K562 (cell line): ENCODE measurements around the gene HAUS2. TPM values are rescaled to one million over a fixed set of nuclear protein-coding genes. Genes with fewer than 3 reads are reported as not detected.

Experiments
- ATAC-seq: fragments of 200-7000 bp; cut with Tn5 transposase; 3 replicates; pipeline ENCODE4 v1.9.1; 2020; ENCODE audit warnings: moderate library complexity
- BruUV-seq: library from RNA; stranded (reverse); fragments of 400-500 nt; replicated peaks from 2 replicates; lab custom pipeline; 2021; lab: Mats Ljungman, UMichigan
- CTCF ChIA-PET: fragments of 300-600 bp; formaldehyde crosslinking; extraction: SDS; loops from one replicate; lab custom pipeline; 2021; ENCODE audit warnings: low intra/inter-chr PET ratio; lab: Yijun Ruan, JAX
- POLR2A ChIA-PET: fragments of 300-600, 350-650 bp; sonication (Branson Sonifier 250); formaldehyde crosslinking; extraction: SDS; loops from one replicate; lab custom pipeline; 2021; ENCODE audit warnings: antibody characterized with exemption, inconsistent platforms; lab: Yijun Ruan, JAX
- DNase-seq, 4 experiments: peaks; one replicate each; pipeline versions ENCODE4 v3.0.0 to v3.0.0-alpha.2; 2011 to 2018; ENCODE audit warnings: low spot score in 3 of 4, mixed read lengths in 3 of 4; ENCODE audit errors: extremely low read depth in 1 of 4
- FAIRE-seq: peaks from 2 replicates; lab custom pipeline; 2011; peaks lifted over from hg19 to GRCh38; lab: Jason Lieb, UNC
- H2AFZ ChIP-seq: 2 replicates; pipeline ENCODE4 v1.6.0; 2011; ENCODE audit warnings: low read depth, low read length, control low read depth, inconsistent platforms
- H3K27ac ChIP-seq: fragments of 200-600 bp; 3 replicates; pipeline ENCODE4 v1.8.0; 2011; ENCODE audit warnings: low read depth, mild to moderate bottlenecking, control low read depth, inconsistent platforms, low read length, moderate library complexity, mixed read lengths; ENCODE audit errors: extremely low read depth
- H3K27me3 ChIP-seq, 2 experiments: fragments of 300-600 bp in 1 of 2; 2 replicates in 1 of 2; 3 replicates in 1 of 2; pipeline versions ENCODE4 v1.6.0 to v1.8.0; 2011; ENCODE audit warnings: inconsistent platforms in 2 of 2, low read length in 2 of 2, mild to moderate bottlenecking in 1 of 2, mixed read lengths in 1 of 2, moderate library complexity in 1 of 2; ENCODE audit not compliant: control insufficient read depth in 2 of 2, insufficient read depth in 2 of 2
- H3K36me3 ChIP-seq: fragments of 300-600 bp; 3 replicates; pipeline ENCODE4 v1.8.0; 2011; ENCODE audit warnings: mild to moderate bottlenecking, low read length, inconsistent platforms; ENCODE audit not compliant: control insufficient read depth, insufficient read depth
- H3K4me1 ChIP-seq, 2 experiments: fragments of 200-600 bp in 1 of 2; replicated peaks in 1 of 2; 2 replicates in 1 of 2; 3 replicates in 1 of 2; pipeline versions ENCODE4 v1.5.1 to v1.8.0; 2011; ENCODE audit warnings: inconsistent platforms in 2 of 2, low read length in 2 of 2, mild to moderate bottlenecking in 1 of 2, mixed read lengths in 1 of 2, moderate library complexity in 1 of 2; ENCODE audit not compliant: control insufficient read depth in 2 of 2, insufficient read depth in 2 of 2
- H3K4me2 ChIP-seq: 2 replicates; pipeline ENCODE4 v1.6.1; 2011; ENCODE audit warnings: low read length, control low read depth, inconsistent platforms, mixed read lengths; ENCODE audit not compliant: insufficient read depth
- H3K4me3 ChIP-seq: fragments of 200-600 bp; sonication (generic), shearing (Covaris generic); 2 replicates; pipeline ENCODE4 v1.5.1; 2016; ENCODE audit warnings: control low read depth, inconsistent platforms
- H3K79me2 ChIP-seq: fragments of 200-600 bp; 3 replicates; pipeline ENCODE4 v1.8.0; 2011; ENCODE audit warnings: low read length, inconsistent platforms; ENCODE audit not compliant: control insufficient read depth, insufficient read depth
- H3K9ac ChIP-seq, 2 experiments: 2 replicates each; pipeline versions ENCODE4 v1.6.0 to v1.6.1; 2011; ENCODE audit warnings: low read depth in 2 of 2, low read length in 2 of 2, control low read depth in 1 of 2, inconsistent platforms in 1 of 2, mild to moderate bottlenecking in 1 of 2, mixed read lengths in 1 of 2; ENCODE audit not compliant: insufficient read depth in 1 of 2
- H3K9me1 ChIP-seq: one replicate; pipeline ENCODE4 v1.6.0; 2011; ENCODE audit warnings: inconsistent platforms, mild to moderate bottlenecking, low read length, moderate library complexity; ENCODE audit not compliant: control insufficient read depth, insufficient read depth
- H3K9me3 ChIP-seq: replicated peaks from 2 replicates; pipeline ENCODE4 v1.5.1; 2011; ENCODE audit warnings: low read depth, low read length, inconsistent platforms; ENCODE audit not compliant: control insufficient read depth, insufficient read depth
- H4K20me1 ChIP-seq: replicated peaks from 2 replicates; pipeline ENCODE4 v1.6.1; 2011; ENCODE audit warnings: low read length, inconsistent platforms, mixed read lengths; ENCODE audit not compliant: control insufficient read depth, insufficient read depth
- CHD1 ChIP-seq: fragments of 200-600 bp; sonication (generic); IDR thresholded peaks from one replicate; pipeline ENCODE4 v1.6.1; 2012; ENCODE audit warnings: mild to moderate bottlenecking, moderate library complexity, low read length, inconsistent platforms
- ERF ChIP-seq: fragments of 450-650 bp; formaldehyde crosslinking; IDR thresholded peaks from 2 replicates; pipeline ENCODE4 v1.4.0; 2020; ENCODE audit warnings: mild to moderate bottlenecking, mixed read lengths
- FOXA3 ChIP-seq, 2 experiments: fragments of 450-650 bp in 1 of 2; sonication (generic) in 1 of 2; formaldehyde crosslinking; IDR thresholded peaks in 1 of 2; conservative IDR thresholded peaks in 1 of 2; 2 replicates each; pipeline versions ENCODE4 v1.4.0 to v1.8.0; 2020 to 2022; ENCODE audit warnings: mild to moderate bottlenecking in 2 of 2, missing genetic modification reagents in 1 of 2
- FOXK2 ChIP-seq, 2 experiments: fragments of 450-650 bp; IDR thresholded peaks in 1 of 2; conservative IDR thresholded peaks in 1 of 2; 2 replicates each; pipeline ENCODE4 v1.6.1; 2016; ENCODE audit warnings: low read depth in 2 of 2, mild to moderate bottlenecking in 1 of 2
- MEF2A ChIP-seq: IDR thresholded peaks from 2 replicates; pipeline ENCODE4 v1.6.1; 2011; ENCODE audit warnings: low read depth, mild to moderate bottlenecking, low read length, moderate library complexity; ENCODE audit not compliant: control insufficient read depth
- MEF2D ChIP-seq: conservative IDR thresholded peaks from 2 replicates; pipeline ENCODE4 v1.6.1; 2016; ENCODE audit warnings: low read depth, missing genetic modification characterization, missing compliant biosample characterization
- NR2C1 ChIP-seq, 2 experiments: fragments of 450-650 bp; IDR thresholded peaks; 2 replicates each; pipeline ENCODE4 v1.6.1; 2017; ENCODE audit warnings: mild to moderate bottlenecking in 2 of 2, antibody characterized with exemption in 1 of 2, inconsistent platforms in 1 of 2, missing compliant biosample characterization in 1 of 2, missing genetic modification characterization in 1 of 2
- SPI1 ChIP-seq: IDR thresholded peaks from 2 replicates; pipeline ENCODE4 v1.6.1; 2011; ENCODE audit warnings: low read depth, low read length, control low read depth, borderline replicate concordance
- ZBTB2 ChIP-seq: fragments of 450-650 bp; IDR thresholded peaks from 2 replicates; pipeline ENCODE4 v1.6.1; 2016; ENCODE audit warnings: antibody characterized with exemption
- ZEB2 ChIP-seq: fragments of 450-650 bp; IDR thresholded peaks from 2 replicates; pipeline ENCODE4 v1.6.1; 2016
- ZFP30 ChIP-seq: fragments of 250-450 bp; sonication (Bioruptor Pico); IDR thresholded peaks from 2 replicates; pipeline ENCODE4 v1.8.0; 2022; ENCODE audit warnings: moderate library complexity, mild to moderate bottlenecking, inconsistent platforms, borderline replicate concordance
- ZKSCAN8 ChIP-seq: fragments of 200-800 bp; sonication (Bioruptor generic); IDR thresholded peaks from 2 replicates; pipeline ENCODE4 v1.6.1; 2016; ENCODE audit warnings: missing genetic modification characterization, missing compliant biosample characterization
- WGBS: fragments of 100-300 bp; shearing (Covaris generic); methylation state at CpG from one replicate; pipeline ENCODE4 v1.1.6; 2016; ENCODE audit warnings: low coverage, mixed read lengths; ENCODE audit not compliant: insufficient coverage; ENCODE audit errors: missing lambda C conversion rate; 5-methylcytosine and 5-hydroxymethylcytosine counted together
- in situ Hi-C: fragments of 300-500 bp; cut with MboI; formaldehyde crosslinking; loops from 4 replicates; pipeline ENCODE4 v1.15.0; 2018; ENCODE audit warnings: inconsistent platforms, mixed read lengths
- intact Hi-C: fragments of 100-400 bp; cut with micrococcal nuclease; formaldehyde crosslinking; loops from 2 replicates; pipeline ENCODE4 v1.14.2; 2022
- polyA plus RNA-seq, 8 experiments: library from polyadenylated mRNA; depleted of rRNA in 4 of 8; stranded (reverse) in 5 of 8; unstranded in 3 of 8; fragments of >200 nt; fragmentation: Nextera tagmentation in 2 of 8; fragmentation: Illumina TruSeq in 1 of 8; extraction: Ambion mirVana in 2 of 8; extraction: Trizol in 1 of 8; gene quantifications; 2 replicates each; pipeline versions ENCODE4 v1.2.1 to v1.2.3, GENCODE V29; 2011 to 2014; ENCODE audit warnings: inconsistent platforms in 1 of 8, missing spikeins in 1 of 8
- total RNA-seq, 7 experiments: library from RNA; depleted of rRNA in 6 of 7; stranded (reverse); fragments of >200 nt in 6 of 7; fragmentation: Illumina TruSeq in 2 of 7; extraction: Trizol in 2 of 7; gene quantifications; 2 replicates each; pipeline versions ENCODE4 v1.2.1 to v1.2.3, GENCODE V29; 2011 to 2021; ENCODE audit warnings: low replicate concordance in 1 of 7

HAUS2 gene
- total and polyA plus RNA-seq, 9 of the 15 experiments (the other 6 are each of a cell fraction or from before 2014, with no cell fraction given): 30.6 to 64.9 (median 54.1) TPM

- TF ChIP-seq NR2C1 (IDR thresholded peaks at IDR 0.05) (no peak), NR2C1 (tag; IDR thresholded peaks at IDR 0.05) (peak; percentile 32; the same call in 1 of the 2 replicates)
Observed at GRCh38 chr15:42603978-42604377, 55.3 kb downstream of the HAUS2 start (continued).

GRCh38 chr15:42604894-42605744 is 56.5 kb downstream of the HAUS2 start:
- H3K27ac ChIP-seq: peak overlapping the region; percentile 39; the same call in 1 of the 3 replicates
- intact Hi-C loops: no loop called here
- H3K9me1 ChIP-seq: no peaks in the 10 kb centered on the region
- H3K36me3 ChIP-seq: no peaks in the 10 kb centered on the region
- H4K20me1 ChIP-seq: no peaks in the 10 kb centered on the region
- peak overlapping the region; percentile 66 for H2AFZ ChIP-seq
- in situ Hi-C loops: no loop called here
- no TSS peak for BruUV-seq
- no peak; the same call in 2 of the 3 replicates for ATAC-seq
- peak overlapping the region; percentile 28 for H3K4me2 ChIP-seq
- no peak for DNase-seq
- POLR2A ChIA-PET: interaction anchor here (0.6 to 4.1 kb wide), 4 partner anchors 11 to 161 kb away, joined by 3 to 16 read pairs (median 3); no protein-coding TSS in a partner anchor
- FAIRE-seq: no peak
- no peaks in the 10 kb centered on the region for H3K9me3 ChIP-seq
- peak overlapping the region in 1 of 2 experiments; percentile 20; a peak in 1 of 4 replicates for H3K9ac ChIP-seq
- no peak overlapping the region for H3K4me3 ChIP-seq
- TF ChIP-seq ERF (CRISPR knock-in tag): no peak
- 0 out of 2 replicates have a peak, but pooled peaks have one; percentile 48 for TF ChIP-seq MEF2D (tag)
- no peak for TF ChIP-seq ZBTB2
- no peak for TF ChIP-seq CHD1
- no peak for TF ChIP-seq ZFP30 (CRISPR knock-in tag)
- peak; percentile 45 to 52; a peak in 2 of 4 replicates for TF ChIP-seq FOXK2 (conservative IDR thresholded peaks at IDR 0.05 in 1 of 2, IDR thresholded peaks at IDR 0.05 in 1 of 2; ENCODE audit: low read depth in 2 of 2)
- peak; percentile 92 for TF ChIP-seq MEF2A
- TF ChIP-seq ZKSCAN8 (CRISPR knock-in tag): peak; percentile 80
- TF ChIP-seq FOXA3 (CRISPR knock-in tag; conservative IDR thresholded peaks at IDR 0.05 in 1 of 2, IDR thresholded peaks at IDR 0.05 in 1 of 2): peak in 1 of 2 experiments; percentile 70; a peak in 1 of 4 replicates
- TF ChIP-seq SPI1: peak; percentile 32; the same call in 1 of the 2 replicates
- TF ChIP-seq ZEB2: no peak
- H3K4me1 ChIP-seq: peaks cover 3 to 26% of the 10 kb centered on the region in 2 experiments; a peak in 3 of 5 replicates
- no peaks in the 10 kb centered on the region for H3K27me3 ChIP-seq
- no peaks in the 10 kb centered on the region for H3K79me2 ChIP-seq
- CTCF ChIA-PET: interaction anchor here (0.6 kb wide), 1 partner anchor 37 kb away, joined by 3 read pairs; no protein-coding TSS in a partner anchor
- WGBS: 58% methylated on average over 8 of the region's 8 CpGs
